GM23338 (cell line): Measurements from ENCODE around the gene AMZ1.

ENCODE experiments used
- CREB1 ChIP-seq: fragments of 250-450 bp; sonication (Bioruptor Pico); IDR thresholded peaks from 2 replicates; pipeline ENCODE4 v1.5.0; 2020; ENCODE audit warnings: low read depth, mild to moderate bottlenecking, moderate library complexity
- CTCF ChIP-seq, 2 experiments: fragments of 200-600 bp in 1 of 2; sonication (generic) in 1 of 2; conservative IDR thresholded peaks; 2 replicates each; pipeline versions ENCODE4 v1.5.1 to v1.6.1; 2016 to 2017; ENCODE audit warnings: antibody characterized with exemption in 2 of 2, low read depth in 2 of 2, mild to moderate bottlenecking in 2 of 2, moderate library complexity in 1 of 2

GRCh38 chr7:2761131-2761624 lies 73.2 kb downstream of the AMZ1 start:
- TF ChIP-seq CTCF (conservative IDR thresholded peaks at IDR 0.05; ENCODE audit: low read depth in 2 of 2) (no peak), CREB1 (CRISPR knock-in tag) (no peak)
